ENCODE measurements around the gene MRPS25.

Gene MRPS25

GRCh38 chr3:15064835-15065549 lies at the start of gene MRPS25:
Gene MRPS25 (minus strand): TSS chr3:15065315. CDS start chr3:15065194, 121 bp downstream.
- peak; percentile 93 for DNase-seq (ENCODE audit: low read depth, low spot score)

GRCh38 chr3:15113884-15114283 lies 48.8 kb upstream of the MRPS25 start:
- DNase-seq (ENCODE audit: low read depth, low spot score), result no peak

DNA sequence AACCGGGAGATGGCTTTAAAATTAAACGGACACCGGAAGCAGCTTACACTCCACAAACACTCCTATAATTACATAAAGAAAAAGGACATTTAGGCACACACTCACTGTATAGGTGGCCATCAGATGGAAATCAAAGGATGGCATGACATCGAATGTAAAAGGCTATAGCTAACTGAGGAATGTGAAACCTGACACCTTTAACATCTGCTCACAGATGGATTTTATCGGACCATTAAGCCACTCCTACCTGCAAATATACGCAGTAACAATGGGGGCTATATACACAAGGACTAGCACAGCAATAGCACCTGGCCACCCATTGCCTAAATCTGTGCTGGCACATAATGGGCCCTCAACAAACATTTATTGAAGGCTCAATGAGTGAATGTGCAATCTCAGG lies 48.4 kb upstream of the MRPS25 start:
- DNase-seq (ENCODE audit: low read depth, low spot score), result no peak

GRCh38 chr3:15112011-15112410 lies 46.9 kb upstream of the MRPS25 start:
- DNase-seq (ENCODE audit: low read depth, low spot score), result no peak

DNA sequence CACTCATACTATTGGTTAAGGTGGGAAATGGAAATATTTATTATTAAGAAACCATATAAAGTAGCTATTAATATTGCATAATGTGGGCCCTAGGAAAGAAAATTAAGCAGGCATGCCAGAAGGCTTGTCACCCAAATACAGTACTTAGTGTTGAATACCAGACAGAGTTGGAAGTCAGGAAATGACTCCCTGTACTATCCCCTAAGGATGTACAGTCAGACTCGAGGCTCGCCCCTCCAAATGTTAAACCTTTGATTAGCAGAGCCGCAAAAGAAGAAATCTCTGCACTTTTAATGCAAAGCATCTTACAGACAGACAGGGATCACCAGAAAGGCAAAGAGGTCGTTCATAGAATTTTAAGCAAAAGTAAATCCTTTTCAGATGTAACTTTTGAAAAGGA lies 45.1 kb upstream of the MRPS25 start:
- DNase-seq (ENCODE audit: low read depth, low spot score), result no peak

DNA sequence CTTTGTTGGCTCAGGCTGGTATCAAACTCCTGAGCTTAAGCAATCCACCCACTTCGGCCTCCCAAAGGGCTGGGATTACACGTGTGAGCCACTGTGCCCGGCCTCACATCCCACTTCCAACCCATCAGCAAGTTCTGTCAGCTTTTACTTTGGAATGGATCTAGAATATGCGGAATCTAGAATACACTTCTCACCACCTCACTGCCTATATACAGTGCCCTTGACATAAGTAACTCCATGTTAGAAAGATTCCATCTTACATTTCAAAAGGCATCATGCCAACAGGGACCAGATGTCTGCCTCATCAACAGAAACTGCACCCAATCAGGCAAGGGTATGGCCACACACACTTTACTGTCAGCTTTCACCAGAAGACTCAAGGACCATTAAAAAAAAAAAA lies 43.8 kb upstream of the MRPS25 start:
- no peak for DNase-seq (ENCODE audit: low read depth, low spot score)

DNA sequence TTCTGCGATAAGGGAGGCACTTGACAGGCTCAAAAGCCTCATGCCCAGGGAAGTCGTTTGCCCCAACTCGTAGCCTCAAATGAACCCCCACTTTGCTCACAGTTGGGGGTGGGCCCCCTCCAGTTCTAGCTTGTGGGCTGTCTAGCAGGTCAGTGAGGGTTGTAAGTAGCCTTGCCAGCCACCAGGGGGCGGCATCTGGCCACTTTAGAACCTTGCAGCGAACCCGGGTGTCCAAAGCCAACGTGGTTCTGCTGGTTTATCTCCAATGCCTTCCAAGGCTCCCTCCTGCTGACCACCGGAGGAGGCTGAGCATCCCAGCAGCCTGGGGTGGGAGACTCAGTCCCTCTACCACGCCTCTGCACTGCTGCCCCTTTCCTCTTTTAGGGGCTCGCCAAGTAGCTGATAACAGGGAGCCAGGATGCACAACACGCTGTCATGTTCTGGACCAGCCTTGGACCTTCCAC lies 43.0 kb upstream of the MRPS25 start:
- peak; percentile 77 for DNase-seq (ENCODE audit: low read depth, low spot score)

DNA sequence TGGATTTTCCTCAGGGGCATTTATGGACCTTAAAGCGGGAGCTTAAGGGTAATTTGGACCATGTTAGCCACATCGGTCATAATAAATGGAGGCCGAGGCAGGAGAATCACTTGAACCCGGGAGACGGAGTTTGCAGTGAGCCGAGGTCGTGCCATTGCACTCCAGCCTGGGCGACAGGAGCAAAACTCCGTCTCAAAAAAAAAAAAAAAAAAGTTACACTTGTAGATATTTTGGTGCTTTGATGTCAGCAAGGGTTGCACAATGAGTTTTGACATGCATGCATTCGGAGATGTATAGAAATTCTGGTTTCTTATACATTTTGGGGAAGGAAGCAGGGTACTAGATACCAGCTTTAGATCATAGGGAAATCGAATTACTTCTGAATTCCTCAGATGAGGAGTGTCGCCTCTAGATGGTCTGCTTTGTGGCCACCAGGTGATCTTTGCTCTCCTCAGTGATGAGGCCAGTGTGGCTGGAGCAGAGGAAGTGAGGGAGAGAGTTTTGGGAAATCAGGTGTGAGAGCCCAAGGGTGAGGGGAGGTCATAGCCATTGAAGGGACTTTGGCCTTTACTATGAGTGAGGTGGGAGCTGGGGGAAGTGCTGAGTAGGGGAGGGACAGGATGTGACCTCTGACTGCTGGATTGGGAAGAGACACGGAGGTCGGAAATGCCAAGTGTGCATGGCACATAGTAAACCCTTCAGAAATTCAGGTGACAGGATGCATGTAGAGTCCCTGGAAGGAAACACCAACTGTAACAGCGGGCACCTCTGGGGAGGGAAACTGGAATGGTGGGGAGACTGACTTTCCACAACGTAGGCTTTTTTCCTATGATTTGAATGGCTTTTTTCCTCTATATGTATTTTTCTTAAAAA lies 42.2 kb upstream of the MRPS25 start:
- no peak for DNase-seq (ENCODE audit: low read depth, low spot score)

DNA sequence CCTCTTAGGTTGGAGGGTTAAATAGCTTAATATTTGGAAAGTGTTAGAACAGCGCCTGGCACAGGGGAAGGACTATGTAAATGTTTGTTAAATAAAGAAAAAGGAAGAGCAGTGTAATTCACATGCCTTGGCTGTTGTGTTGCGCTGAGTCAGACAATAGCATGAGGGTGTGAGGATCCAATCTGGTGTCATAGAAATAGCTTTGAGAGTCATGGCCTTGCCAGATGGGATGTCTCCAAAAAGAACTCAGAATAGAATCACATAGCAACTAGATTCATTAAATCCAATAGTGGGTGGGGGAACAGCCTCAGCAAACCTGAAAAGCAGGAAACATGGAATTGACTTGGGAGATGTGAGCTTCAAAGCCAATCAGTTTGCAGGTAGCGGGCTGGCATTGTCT lies 37.7 kb upstream of the MRPS25 start:
- DNase-seq (ENCODE audit: low read depth, low spot score), result no peak

DNA sequence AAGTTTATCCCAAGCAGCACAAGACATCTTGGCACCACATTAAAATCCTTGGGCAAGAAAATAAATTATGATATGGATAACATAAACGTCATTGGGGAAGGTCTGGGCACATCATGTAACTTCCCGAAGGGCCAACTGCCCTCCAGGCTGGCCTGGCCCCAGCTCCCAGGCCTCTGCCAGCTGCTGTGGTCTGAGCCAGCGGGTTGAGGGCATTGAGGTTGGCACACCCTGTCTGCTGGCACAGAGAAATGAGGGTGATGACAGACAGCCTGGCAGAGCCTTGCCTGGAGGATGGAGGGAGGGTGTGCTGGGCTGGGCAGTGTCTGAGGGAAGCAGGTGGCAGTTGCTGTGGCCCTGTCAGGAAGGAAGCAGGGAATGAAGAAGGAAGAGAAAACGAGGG lies 37.1 kb upstream of the MRPS25 start:
- DNase-seq (ENCODE audit: low read depth, low spot score), result no peak

GRCh38 chr3:15099364-15100098 lies 34.4 kb upstream of the MRPS25 start:
- DNase-seq (ENCODE audit: low read depth, low spot score), result no peak

DNA sequence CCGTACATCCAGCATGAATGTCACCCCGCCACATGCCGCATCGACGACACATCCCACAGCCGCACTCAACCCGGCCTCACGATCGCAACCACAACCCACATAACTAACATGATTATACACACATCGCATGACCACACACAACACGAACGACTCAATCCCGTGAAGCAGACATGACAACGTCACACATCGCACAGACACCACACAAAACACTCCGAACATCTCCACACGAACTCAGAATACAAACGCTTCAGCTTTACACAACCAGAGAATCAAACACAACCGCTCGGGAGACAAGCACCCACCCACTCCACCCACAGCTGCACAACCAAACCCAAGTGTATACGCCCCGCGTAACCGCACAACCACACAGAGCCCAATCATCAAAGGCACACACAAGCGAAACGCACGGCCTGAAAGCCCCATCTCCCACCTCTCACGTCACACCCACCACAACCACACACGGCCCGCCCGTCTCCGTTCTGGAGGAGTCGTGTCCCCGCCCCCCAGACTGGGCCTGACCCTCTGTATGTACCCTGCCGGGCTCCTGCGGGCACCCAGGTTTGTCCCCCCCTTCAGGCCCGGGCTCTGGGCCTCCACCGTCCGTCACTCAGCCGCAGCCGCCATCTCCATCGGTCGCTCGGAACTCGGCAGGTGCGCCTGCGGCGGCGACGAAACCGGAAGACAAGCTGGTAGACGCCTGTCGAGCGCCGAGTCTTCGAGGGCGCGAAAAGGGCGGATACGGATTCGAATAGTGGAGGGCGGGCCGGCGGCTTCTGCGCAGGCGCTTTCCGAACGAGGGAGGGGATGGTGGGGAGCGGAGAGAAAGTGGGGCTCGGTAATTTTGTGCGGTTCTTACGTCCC lies 33.6 kb upstream of the MRPS25 start, which contains the start of gene RBSN:
RBSN (minus strand) TSS at position 646 of the 861 bp plus-strand sequence. CDS start 3,028 bp downstream, outside the sequence.
- DNase-seq (ENCODE audit: low read depth, low spot score), result peak; percentile 95

- no peak for DNase-seq (ENCODE audit: low read depth, low spot score)
Measured at GRCh38 chr3:15097891-15098290, 32.8 kb upstream of the MRPS25 start.

DNA sequence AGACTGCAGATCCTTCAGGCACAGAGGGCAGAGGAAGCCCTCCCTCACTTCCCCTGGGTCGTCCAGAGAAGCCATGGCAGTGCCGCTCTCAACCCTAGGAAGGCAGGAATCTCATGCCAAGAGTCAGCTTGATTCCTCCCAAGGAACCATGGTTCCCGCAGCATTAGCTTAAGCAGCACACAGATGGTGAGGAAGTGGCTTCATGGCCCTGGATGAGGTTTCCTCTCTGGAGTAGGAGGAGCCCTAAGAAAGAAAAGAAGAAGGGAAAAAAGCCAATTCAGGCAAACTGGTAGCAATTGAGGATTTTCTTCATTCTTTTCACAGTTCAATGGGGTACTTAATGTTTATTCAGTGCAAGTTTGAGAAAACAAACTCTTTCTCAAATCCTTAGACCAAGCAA lies 30.9 kb upstream of the MRPS25 start:
- no peak for DNase-seq (ENCODE audit: low read depth, low spot score)

DNA sequence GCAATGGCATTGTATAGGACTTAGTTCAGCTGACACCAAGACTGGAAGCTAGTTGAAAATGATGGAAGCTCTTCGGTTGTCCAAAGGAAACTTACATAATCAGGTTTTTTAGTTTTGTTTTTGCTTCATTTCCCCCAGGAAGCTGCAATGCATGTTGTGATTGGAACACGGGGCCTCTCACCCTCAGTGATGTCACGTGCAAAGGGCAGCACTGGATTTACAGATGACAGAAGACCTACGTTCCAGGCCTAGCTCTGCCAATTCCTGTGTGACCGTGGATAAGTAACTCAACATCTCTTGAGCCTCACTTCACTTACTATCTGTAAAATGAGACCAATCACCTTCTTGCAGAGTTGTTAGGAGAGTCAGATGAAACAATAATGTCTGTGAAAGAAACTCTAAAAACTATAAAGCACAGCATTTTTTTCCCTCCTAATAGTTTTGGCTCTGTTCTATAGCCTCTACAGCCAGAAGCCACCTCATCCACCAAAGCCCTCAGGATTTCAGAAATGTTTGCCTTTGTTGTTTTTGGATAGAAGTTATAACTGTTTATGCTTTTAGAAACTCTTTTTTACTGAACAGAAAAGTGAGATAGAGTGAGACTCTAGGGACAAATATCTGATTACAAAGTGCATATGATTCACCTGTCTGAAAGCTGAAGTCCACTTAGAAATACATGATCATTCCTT lies 29.2 kb upstream of the MRPS25 start:
- DNase-seq (ENCODE audit: low read depth, low spot score), result no peak

GRCh38 chr3:15092686-15093085 lies 27.6 kb upstream of the MRPS25 start:
- no peak for DNase-seq (ENCODE audit: low read depth, low spot score)

DNA sequence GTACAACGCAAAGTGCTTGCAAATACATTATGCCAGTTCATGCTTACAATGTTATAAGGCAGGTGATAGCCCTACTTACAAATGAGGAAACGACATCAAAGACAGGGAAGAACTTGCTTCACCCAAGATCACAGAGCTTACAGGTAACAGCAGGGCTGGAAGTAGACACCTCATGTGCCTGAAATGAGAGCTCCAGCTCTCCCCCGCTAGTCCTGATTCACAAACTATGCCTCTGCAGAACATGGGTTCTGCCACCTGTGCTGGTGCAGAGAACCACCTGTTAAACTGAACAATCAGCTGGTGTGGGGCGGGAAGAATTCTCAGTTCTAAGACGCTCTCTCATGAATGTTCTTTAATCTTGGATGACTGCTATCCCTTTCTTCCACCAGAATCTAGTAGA lies 26.5 kb upstream of the MRPS25 start:
- DNase-seq (ENCODE audit: low read depth, low spot score), result no peak

DNA sequence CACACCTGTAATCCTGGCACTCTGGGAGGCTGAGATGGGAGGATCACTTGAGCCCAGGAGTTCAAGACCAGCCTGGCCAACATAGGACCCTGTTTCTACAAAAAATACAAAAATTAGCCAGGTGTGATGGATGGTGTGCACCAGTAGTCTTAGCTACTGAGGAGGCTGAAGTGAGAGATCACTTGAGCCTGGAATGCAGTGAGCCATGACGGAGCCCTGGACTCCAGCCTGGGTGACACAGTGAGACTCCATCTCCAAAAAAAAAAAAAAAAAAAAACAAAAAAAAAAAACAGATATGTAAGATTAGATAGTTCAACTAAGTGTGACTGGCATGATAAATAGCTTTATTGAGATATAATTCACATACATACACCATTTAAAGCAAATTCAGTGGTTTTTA lies 24.1 kb upstream of the MRPS25 start:
- DNase-seq (ENCODE audit: low read depth, low spot score), result no peak

DNA sequence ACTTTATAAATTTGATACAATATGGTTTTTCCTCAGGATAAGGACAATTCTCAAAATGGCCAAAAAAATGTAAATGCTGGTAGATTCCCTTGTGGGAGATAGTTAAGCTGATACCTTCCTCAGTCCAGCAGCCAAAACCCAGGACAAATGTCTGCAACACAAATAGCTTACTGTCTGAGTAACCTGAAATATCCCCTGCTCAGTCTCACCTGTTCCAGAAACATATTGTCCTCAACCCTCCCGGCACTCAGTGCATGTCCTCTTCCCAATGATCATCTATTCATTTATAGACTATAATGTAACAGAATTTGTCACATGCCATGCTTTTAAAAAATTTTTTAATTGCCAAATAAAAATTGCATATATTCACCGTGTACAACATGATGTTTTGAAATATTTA lies 21.6 kb upstream of the MRPS25 start:
- no peak for DNase-seq (ENCODE audit: low read depth, low spot score)

- DNase-seq (ENCODE audit: low read depth, low spot score), result no peak
Measured at GRCh38 chr3:15086263-15086662, 21.1 kb upstream of the MRPS25 start.

DNA sequence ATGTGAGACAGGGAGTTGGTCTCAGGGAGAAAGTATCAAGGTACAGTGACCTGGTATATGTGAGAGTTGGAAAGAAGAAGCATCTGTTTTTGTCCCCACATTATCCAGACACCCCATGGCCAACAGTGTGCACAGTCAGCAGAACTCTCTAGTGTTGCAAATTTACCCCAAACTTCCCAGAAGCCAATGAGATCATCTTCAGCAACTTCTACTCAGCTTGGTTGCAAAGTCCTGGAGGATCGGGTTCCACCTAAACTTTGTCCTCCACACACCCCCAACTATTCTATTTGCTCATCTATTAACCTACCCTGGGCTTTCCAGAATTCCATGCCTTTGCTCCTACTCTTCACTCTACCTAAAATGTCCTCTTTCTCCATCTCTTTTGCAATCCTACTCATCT lies 18.1 kb upstream of the MRPS25 start:
- DNase-seq (ENCODE audit: low read depth, low spot score), result no peak

All from ELF-1 (cell line).